Urinary bladder (tissue), 4 donors: ENCODE results near the gene OTUB2. TPM values are rescaled to one million over a fixed set of nuclear protein-coding genes. Genes with fewer than 3 reads are reported as not detected.

Experiments
- DNase-seq: peaks from one replicate; pipeline ENCODE4 v3.0.0-alpha.2; 2015; ENCODE audit errors: extremely low spot score
- H3K27ac ChIP-seq: one replicate; pipeline ENCODE4 v1.5.1; 2013; ENCODE audit warnings: low read depth, mild to moderate bottlenecking, moderate library complexity
- H3K36me3 ChIP-seq: one replicate; pipeline ENCODE4 v1.6.1; 2013; ENCODE audit warnings: mild to moderate bottlenecking, moderate library complexity; ENCODE audit not compliant: insufficient read depth
- H3K4me1 ChIP-seq: one replicate; pipeline ENCODE4 v1.6.1; 2013; ENCODE audit warnings: mild to moderate bottlenecking, moderate library complexity; ENCODE audit not compliant: insufficient read depth
- H3K4me3 ChIP-seq: one replicate; pipeline ENCODE4 v1.5.1; 2013; ENCODE audit warnings: low read depth, low read length
- WGBS: extraction: QIAGEN DNeasy Blood & Tissue Kit; methylation state at CpG from one replicate; pipeline ENCODE4 v1.1.7; 2013; 5-methylcytosine and 5-hydroxymethylcytosine counted together
- polyA plus RNA-seq: library from polyadenylated mRNA; stranded (reverse); fragments of 200-250 nt; gene quantifications from one replicate; pipeline ENCODE4 v1.2.3, GENCODE V29; 2013
- total RNA-seq: library from RNA; depleted of rRNA; stranded (reverse); fragments of >200 nt; gene quantifications from one replicate; pipeline ENCODE4 v1.2.3, GENCODE V29; 2014
- donor health status: healthy with polysubstance abuse.
- donor health status: healthy.

OTUB2 gene
- total and polyA plus RNA-seq, 2 donors = 0.41 to 2.0 TPM

DNA sequence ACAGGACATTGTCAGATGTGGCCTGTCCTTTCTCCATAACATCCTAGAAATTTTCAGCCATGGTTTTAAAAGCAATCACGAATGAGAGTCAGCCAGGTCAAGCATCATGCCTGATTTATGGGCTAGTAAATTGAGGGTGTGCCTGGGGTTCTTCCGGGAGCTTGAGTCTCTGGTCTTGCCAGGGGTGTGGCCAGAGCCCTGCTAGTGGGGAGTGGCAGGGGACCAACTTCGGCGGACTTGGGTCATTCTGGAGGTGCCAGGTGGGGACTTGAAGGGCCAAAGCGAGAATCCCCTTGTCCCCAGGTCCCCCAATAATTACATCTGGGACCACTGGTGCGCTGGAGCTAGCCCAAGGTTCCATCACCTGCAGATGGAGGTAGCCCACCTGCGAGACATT lies 5.7 kb downstream of the OTUB2 start:
- Histone ChIP-seq H3K4me3 (no peak overlapping the region), H3K36me3 (no peaks in the 10 kb centered on the region), H3K4me1 (no peaks in the 10 kb centered on the region), H3K27ac (no peak overlapping the region)
- no peak for DNase-seq
- WGBS = 66% methylated on average over 7 of the region's 7 CpGs

DNA sequence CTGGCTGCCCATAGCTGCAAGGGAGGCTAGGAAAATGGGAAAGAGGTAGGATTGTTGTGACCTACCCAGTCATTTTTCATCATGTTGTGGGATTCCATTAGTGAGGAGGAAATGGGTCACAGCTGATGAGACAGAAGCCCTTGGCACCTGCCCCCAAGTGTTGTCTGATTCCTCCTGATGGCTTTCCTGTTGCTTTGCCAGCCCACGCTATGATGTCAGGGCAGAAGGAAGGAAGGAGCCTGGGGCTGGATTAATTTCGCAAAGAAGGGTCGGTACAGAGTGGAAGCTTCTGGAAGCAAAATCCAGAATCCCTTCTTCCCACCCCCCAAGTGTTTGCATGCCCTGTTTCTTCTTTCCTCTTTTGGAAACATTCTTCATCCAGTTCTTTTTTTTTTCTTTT lies 8.7 kb downstream of the OTUB2 start:
- H3K4me3 ChIP-seq = no peak overlapping the region
- no peaks in the 10 kb centered on the region for H3K4me1 ChIP-seq
- 89% methylated on average over 3 of the region's 3 CpGs for WGBS
- no peaks in the 10 kb centered on the region for H3K36me3 ChIP-seq
- H3K27ac ChIP-seq = no peak overlapping the region
- DNase-seq = no peak

DNA sequence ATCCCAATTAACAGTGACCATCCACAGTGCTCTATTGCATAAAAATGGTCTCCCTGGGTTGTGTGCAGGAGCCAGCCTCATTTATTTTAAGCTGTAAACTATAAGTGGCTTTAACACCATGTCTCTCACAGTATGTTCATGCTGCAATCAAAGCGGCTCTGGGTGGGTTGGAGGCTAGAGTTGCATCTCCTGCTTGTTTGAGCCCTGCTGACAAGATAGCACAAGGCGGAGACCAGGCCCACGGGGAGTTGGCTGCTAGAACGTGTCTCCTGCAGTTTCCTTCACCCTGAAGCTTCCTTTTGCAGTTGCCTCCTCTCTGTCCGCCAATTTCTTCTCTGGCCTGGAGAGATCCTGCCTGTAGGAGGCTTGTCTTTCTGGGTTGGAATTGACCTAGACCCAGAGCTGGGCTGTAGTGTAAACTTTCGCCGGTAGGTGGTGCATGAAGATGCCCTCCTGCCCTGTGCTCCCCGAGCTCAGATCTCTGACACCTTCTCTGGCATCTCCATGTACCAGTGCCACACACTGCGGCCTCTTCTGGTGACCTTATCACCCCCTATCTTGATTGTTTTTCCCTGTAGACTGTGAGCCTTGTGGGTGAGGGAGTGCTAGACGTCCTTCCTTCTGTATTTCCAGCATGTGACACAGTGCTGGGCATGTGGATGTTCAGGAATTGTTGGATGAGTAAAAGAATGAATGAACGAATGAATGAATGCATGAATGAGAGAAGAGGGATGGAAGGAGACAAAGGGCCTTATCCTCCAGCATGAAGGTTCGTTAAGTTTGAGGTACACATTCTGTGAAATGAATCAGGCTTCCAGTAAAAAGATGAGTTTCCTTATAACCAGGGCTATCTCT lies 10.4 kb downstream of the OTUB2 start:
- H3K36me3 ChIP-seq = no peaks in the 10 kb centered on the region
- H3K4me3 ChIP-seq = no peak overlapping the region
- no peaks in the 10 kb centered on the region for H3K4me1 ChIP-seq
- H3K27ac ChIP-seq = no peak overlapping the region
- 40% methylated on average over 12 of the region's 12 CpGs for WGBS
- no peak for DNase-seq

DNA sequence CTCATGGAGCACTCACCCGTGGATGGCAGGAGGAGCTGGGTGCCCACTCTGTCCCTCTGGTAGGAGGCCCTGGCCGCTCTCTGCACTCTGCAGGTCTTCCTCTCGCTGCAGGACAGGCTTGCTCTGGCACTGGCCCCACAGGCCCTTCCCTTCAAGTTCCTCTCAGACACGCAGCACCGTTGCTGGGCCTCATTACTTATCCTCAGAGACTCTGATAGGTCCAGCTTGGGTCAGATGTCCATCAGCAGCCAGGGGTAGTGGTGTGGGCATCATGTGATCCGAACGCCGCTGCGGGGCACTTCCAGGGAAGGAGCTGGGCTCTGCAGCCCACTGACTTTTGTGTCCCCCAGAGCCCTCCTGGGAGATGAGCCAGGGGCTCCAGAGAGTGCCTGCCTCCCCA lies 11.8 kb downstream of the OTUB2 start:
- Histone ChIP-seq H3K4me1 (no peaks in the 10 kb centered on the region), H3K36me3 (no peaks in the 10 kb centered on the region), H3K4me3 (no peak overlapping the region), H3K27ac (no peak overlapping the region)
- 80% methylated on average over 9 of the region's 9 CpGs for whole genome bisulfite sequencing
- no peak for DNase-seq

DNA sequence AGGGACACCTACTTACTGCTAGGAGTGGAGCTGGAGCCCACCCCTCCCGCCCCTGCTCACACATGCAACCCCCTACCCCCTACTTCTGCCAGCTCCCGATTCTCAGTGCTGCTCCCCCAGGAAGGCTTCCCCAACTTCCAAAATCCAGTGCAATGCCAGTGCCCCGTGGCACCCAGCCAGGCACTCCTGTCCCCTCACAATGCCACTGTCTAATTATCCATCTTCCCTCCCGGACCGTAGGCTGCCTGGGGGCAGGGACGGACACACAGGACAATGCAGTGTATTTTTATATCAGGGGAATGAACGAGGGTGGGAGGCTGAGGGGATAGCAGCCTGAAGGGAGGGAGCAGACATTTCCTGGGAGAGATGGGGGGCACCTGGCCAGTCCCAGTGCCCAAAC lies 12.4 kb downstream of the OTUB2 start:
- no peak overlapping the region for H3K27ac ChIP-seq
- DNase-seq = no peak
- no peaks in the 10 kb centered on the region for H3K36me3 ChIP-seq
- 89% methylated on average over 7 of the region's 7 CpGs for WGBS
- H3K4me1 ChIP-seq = no peaks in the 10 kb centered on the region
- H3K4me3 ChIP-seq = no peak overlapping the region

DNA sequence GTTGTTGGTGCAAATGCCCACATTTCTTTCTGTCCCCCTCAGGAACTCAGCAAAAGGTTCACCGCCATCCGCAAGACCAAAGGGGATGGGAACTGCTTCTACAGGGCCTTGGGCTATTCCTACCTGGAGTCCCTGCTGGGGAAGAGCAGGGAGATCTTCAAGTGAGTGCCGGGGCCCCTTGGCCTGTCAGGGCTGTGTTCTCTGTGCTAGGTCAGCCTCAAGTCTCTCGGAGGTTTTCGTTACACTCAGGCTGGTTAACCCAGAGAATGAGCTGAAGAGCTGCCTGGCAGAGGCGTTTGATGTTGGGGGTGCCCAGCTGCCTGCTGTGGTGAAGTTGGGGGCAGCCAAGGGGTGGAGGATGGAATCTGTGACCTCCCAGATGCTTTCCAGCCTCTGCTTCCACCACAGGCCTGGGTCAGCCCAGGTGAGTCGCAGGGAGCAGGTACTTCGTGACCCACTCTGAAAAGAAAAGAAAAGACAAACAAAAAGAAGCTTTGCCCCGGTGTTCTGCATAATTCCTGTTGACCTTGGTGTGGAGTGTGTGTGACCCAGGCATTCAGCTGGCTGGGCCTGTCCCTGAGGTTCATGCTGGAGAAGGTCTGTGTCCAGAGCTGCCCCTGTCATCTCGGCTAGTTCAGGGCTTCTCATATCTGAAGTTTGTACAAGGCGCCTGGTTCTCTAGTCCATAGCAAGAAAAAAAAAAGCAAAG lies 12.9 kb downstream of the OTUB2 start:
- Histone ChIP-seq H3K27ac (no peak overlapping the region), H3K36me3 (no peaks in the 10 kb centered on the region), H3K4me3 (no peak overlapping the region), H3K4me1 (no peaks in the 10 kb centered on the region)
- 88% methylated on average over 11 of the region's 11 CpGs for WGBS
- no peak for DNase-seq

DNA sequence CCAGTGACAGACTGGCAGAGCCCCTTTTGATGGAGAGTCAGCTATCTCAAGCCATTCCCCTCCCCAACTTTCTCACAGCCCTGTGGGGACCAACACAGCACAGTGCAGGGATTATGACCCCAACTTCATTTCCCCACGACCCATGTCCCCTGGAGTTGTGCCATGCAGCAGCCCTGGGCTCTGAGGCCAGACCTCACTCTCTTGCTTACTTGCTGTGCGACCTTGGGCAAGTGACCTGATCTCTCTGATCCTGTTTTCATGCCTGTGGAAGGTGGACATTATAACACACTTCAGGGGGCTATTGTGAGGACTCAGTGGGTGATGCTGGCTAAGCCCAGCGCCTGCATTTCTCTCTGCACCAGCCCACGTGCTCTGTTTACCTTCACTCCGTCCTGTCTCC lies 14.1 kb downstream of the OTUB2 start:
- Histone ChIP-seq H3K36me3 (no peaks in the 10 kb centered on the region), H3K4me1 (no peaks in the 10 kb centered on the region), H3K4me3 (no peak overlapping the region), H3K27ac (no peak overlapping the region)
- 83% methylated on average over 5 of the region's 5 CpGs for WGBS
- DNase-seq = no peak

DNA sequence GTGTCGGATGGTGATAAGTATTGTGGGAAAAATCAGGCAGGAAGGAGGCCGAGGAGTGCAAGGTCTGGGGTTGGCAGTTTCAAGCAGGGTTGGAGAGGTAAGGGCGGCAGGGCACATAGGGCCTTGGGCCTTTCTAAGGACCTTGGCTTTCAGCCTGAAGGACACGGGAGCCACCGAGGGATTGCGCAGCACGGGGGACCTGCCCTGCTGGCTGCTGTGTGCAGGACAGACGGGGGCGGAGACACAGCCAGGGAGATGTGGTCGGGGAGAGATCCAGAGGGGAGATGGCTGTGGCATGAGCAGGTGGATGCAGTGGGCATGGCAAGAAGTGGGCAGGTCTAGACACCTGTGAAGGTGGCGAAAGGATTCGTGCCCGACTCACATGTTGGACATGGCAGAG lies 14.7 kb downstream of the OTUB2 start:
- DNase-seq = no peak
- WGBS = 88% methylated on average over 13 of the region's 13 CpGs
- no peaks in the 10 kb centered on the region for H3K4me1 ChIP-seq
- no peak overlapping the region for H3K4me3 ChIP-seq
- no peaks in the 10 kb centered on the region for H3K36me3 ChIP-seq
- no peak overlapping the region for H3K27ac ChIP-seq

DNA sequence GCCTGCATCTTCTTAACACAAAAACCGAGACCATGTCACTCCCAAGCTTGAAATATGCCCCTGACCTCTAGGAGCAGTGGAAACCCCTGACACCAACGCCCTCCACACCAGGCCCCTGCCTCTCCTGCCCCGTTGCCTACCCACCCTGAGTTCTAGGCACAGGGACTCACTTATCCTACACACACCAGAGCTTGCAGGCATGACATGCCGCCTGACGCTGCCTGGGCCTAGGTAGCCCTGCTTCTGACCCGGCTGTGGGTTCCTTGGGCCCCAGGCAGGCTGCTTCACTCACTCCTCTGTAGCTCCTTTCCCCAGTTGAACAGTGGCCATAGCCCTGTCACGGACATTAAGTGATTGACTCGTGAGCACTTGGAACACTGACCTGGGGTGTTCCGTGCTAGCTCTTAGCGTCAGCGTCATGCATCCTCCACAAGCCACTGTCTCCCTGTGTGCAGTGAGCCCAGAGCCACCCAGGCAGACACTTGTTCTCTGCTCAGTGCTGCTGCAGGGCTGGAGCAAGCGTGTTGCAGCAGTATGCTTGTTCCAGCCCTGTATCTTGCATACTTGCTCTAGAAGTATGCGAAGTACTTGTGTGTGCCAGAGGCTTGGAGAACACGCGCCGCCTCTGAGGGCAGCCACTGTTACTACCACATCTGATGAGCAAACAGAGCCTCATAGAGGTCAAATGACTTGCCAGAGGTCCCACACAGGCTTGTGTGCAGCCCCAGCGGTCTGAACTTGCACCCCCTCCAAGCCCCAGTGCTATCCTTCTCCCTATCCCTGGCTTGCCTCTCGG lies 15.6 kb downstream of the OTUB2 start:
- H3K27ac ChIP-seq = no peak overlapping the region
- H3K4me3 ChIP-seq = no peak overlapping the region
- no peaks in the 10 kb centered on the region for H3K4me1 ChIP-seq
- WGBS = 70% methylated on average over 18 of the region's 18 CpGs
- no peaks in the 10 kb centered on the region for H3K36me3 ChIP-seq
- DNase-seq = no peak

DNA sequence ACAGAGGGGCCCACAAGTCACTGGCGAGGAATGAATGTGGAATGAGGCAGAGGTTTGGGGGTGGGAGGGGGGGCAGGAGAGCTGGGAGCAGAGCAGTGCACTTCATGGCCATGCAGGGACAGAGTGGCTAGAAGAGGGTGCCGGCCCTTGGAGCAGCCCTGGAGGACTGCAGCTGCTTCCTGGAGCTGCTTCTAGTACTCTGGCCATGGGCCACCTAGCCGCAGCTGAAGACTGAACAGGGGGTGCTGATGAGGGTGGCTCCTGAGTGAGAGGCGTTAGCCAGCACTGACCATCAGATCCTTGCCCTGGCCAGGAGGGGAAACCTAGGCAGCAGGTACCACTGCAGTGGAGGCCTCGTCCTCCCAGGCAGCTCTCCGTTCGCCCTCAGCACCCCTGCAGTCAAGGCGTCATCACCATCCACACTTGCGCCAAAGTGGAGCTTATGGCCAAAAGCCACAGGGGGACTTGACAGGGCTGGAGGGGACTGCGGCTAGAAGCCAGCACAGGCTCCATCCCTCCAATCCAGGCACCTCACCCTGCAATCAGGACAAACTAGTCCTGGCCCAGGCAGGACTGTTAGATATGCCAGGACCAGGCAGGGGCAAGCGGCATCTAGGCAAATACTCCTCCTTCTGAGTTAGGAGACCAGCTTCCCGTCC lies 16.4 kb downstream of the OTUB2 start:
- no peak for DNase-seq
- 71% methylated on average over 12 of the region's 12 CpGs for WGBS
- H3K27ac ChIP-seq = no peak overlapping the region
- H3K36me3 ChIP-seq = peaks cover 2% of the 10 kb centered on the region
- H3K4me3 ChIP-seq = no peak overlapping the region
- H3K4me1 ChIP-seq = no peaks in the 10 kb centered on the region

DNA sequence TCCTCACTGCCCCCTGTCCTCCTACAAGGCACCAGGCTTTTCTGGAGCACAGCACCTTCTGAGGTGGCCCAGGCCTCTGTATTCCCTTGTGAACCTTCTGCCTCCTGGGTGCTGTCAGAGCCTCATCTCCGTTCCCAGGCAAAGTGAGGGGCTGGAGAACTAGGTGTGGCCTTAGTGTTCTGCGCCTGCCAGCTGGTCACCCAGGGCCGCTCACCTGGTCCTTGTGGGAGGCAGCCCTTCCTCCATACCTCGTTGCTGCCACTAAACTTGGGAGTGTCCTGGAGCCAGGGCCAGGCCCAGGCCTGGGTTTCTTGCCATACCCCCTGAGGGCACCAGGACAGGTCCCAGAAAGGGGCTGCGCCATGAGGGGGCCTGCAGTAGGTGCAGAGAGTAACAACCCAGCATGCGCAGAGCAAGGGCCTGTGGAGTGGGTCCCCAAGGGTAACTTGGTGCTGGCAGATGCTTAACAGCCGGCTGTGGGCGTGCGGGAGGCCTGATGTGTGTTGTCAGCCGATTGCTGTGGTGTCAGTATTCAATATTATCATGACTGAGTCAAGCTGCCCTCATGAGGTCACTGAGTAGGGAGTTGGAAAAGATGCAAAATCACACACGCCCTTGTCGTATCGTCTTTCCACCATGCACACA lies 17.1 kb downstream of the OTUB2 start:
- Histone ChIP-seq H3K36me3 (peaks cover 2% of the 10 kb centered on the region), H3K27ac (no peak overlapping the region), H3K4me3 (no peak overlapping the region), H3K4me1 (no peaks in the 10 kb centered on the region)
- no peak for DNase-seq
- WGBS = 77% methylated on average over 13 of the region's 13 CpGs

DNA sequence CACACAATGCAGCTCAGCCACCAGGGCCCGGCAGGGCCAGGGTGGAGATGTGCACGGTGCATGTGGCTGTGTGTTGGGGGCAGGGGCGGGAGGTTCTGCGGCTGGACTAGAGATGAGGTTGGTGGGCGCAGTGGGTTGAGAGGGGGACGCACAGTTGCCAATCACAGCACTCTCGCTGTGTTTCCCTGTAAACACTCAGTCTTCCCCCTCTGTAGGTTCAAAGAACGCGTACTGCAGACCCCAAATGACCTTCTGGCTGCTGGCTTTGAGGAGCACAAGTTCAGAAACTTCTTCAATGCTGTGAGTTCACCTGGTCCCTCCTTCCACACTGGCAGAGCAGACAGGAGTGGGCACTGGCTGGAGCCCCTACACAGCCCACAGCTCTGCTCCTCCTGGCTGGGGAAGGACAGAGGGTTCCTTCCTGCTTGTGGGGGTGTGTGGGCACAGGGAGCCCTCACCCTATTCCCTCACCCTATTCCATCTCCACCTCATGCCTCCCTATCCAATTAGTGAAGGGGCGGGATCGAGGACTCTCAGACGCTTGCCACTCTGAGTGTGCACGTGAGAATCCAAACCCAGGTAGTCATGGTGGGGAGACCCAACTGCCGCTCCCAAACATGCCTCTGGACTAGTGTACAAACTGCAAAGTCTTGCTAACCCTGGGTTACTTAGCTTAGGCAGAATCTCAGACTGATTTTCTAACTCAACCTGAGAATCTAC lies 17.8 kb downstream of the OTUB2 start:
- Histone ChIP-seq H3K27ac (no peak overlapping the region), H3K36me3 (peaks cover 6% of the 10 kb centered on the region), H3K4me1 (no peaks in the 10 kb centered on the region), H3K4me3 (no peak overlapping the region)
- WGBS = 86% methylated on average over 14 of the region's 14 CpGs
- no peak for DNase-seq
